ENCODE data around the gene MRPL20. TPM values are rescaled to one million over a fixed set of nuclear protein-coding genes. Genes with fewer than 3 reads are reported as not detected.

The MRPL20 gene
- total and polyA plus RNA-seq, 9 of the 15 experiments (the other 6 are each of a cell fraction or from before 2014, with no cell fraction given): 180 to 671 (median 229) TPM

- TF ChIP-seq ETS1 (conservative IDR thresholded peaks at IDR 0.05; ENCODE audit: control insufficient read depth, low read depth, low read length) (peak; percentile 45; the same call in 1 of the 2 replicates), ZBTB1 (CRISPR knock-in tag; IDR thresholded peaks at IDR 0.05; ENCODE audit: borderline replicate concordance, low read depth) (0 out of 2 replicates have a peak, but pooled peaks have one; percentile 34), PHB2 (IDR thresholded peaks at IDR 0.05; ENCODE audit: low read depth) (no peak), DDX20 (tag; IDR thresholded peaks at IDR 0.05; ENCODE audit: low read depth) (no peak), MAZ (CRISPR knock-in tag; conservative IDR thresholded peaks at IDR 0.05 in 1 of 2, IDR thresholded peaks at IDR 0.05 in 1 of 2) (peak; percentile 92 to 95), ZNF583 (CRISPR knock-in tag; IDR thresholded peaks at IDR 0.05) (peak; percentile 71; the same call in 1 of the 2 replicates), USF1 (CRISPR knock-in tag; IDR thresholded peaks at IDR 0.05) (no peak), ZBTB33 (CRISPR knock-in tag; IDR thresholded peaks at IDR 0.05) (peak; percentile 26; the same call in 1 of the 2 replicates), PHF8 (IDR thresholded peaks at IDR 0.05; ENCODE audit: borderline replicate concordance, low read length) (peak; percentile 53; the same call in 1 of the 2 replicates), STAG1 (CRISPR knock-in tag; IDR thresholded peaks at IDR 0.05; ENCODE audit: borderline replicate concordance) (no peak), PHB (CRISPR knock-in tag; IDR thresholded peaks at IDR 0.05) (peak; percentile 60), TRIM28 (IDR thresholded peaks at IDR 0.05) (0 out of 2 replicates have a peak, but pooled peaks have one; percentile 32), STAT5B (CRISPR knock-in tag; IDR thresholded peaks at IDR 0.05) (no peak), LEF1 (IDR thresholded peaks at IDR 0.05) (peak; percentile 61; the same call in 1 of the 2 replicates), ZNF121 (CRISPR knock-in tag; conservative IDR thresholded peaks at IDR 0.05) (no peak), ATF1 (CRISPR knock-in tag; IDR thresholded peaks at IDR 0.05) (no peak), ATF1 (tag; IDR thresholded peaks at IDR 0.05) (peak; percentile 41; the same call in 1 of the 2 replicates)
These were observed 26.1 kb upstream of the MRPL20 start (continued) for GRCh38 chr1:1432951-1433803.
